ENCODE results near the gene NABP2. TPM values are rescaled to one million over a fixed set of nuclear protein-coding genes. Genes with fewer than 3 reads are reported as not detected.
A peak's percentile ranks its signal among the peaks of the same experiment; 100 is the strongest.
"Not testable (repeated sequence)": the region's sequence is repeated elsewhere in the genome, so short reads cannot be mapped to it uniquely, and the experiment has no call there.

The NABP2 gene
- polyA plus RNA-seq, 3 donors, result 2.7 to 10.1 (median 3.2) TPM

DNA sequence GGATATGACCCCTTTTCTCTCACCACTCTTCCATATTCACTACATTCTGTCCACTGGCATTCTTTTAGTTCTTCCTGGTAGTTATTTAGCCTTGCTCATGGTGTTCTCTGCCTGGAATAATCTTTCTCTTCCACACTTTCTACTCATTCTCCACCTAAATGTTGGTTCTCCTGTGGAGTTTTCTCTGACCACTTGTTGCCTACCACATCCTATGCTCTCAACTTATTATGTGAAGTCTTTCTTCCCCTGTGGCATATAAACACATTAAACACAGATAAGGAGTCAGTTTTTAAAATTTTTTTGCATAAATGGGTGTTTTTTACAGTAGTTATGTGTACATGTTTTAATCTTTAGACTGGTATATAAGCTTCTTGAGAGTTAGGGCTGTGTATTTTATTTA lies 31.6 kb upstream of the NABP2 start:
- Histone ChIP-seq H3K4me3 (replicated peaks in 1 of 3; ENCODE audit: low read depth in 2 of 3, low read length in 3 of 3) (no peak overlapping the region), H3K4me1 (ENCODE audit: control insufficient read depth in 1 of 2, insufficient read depth in 2 of 2, low read length in 2 of 2) (peaks cover 23 to 27% of the 10 kb centered on the region in 2 donors), H3K9me3 (replicated peaks in 1 of 2; ENCODE audit: control insufficient read depth in 1 of 2, insufficient read depth in 1 of 2, low read length in 2 of 2) (no peaks in the 10 kb centered on the region), H4K20me1 (ENCODE audit: insufficient read depth, low read length) (peaks cover 6% of the 10 kb centered on the region), H3K27ac (ENCODE audit: low read depth in 1 of 2, low read length in 2 of 2) (no peak overlapping the region), H3K79me2 (ENCODE audit: insufficient read depth, low read length) (peaks cover 16% of the 10 kb centered on the region), H2AFZ (ENCODE audit: insufficient read depth, low read depth, low read length, poor library complexity, severe bottlenecking) (peak overlapping the region; percentile 18), H3K4me2 (replicated peaks; ENCODE audit: extremely low read depth, low read length, poor library complexity, severe bottlenecking) (no peak overlapping the region), H3K27me3 (ENCODE audit: control insufficient read depth in 2 of 2, insufficient read depth in 2 of 2, low read length in 2 of 2) (no peaks in the 10 kb centered on the region), H3K9ac (ENCODE audit: insufficient read depth, low read length, poor library complexity, severe bottlenecking) (no peak overlapping the region), H3K36me3 (replicated peaks in 1 of 2; ENCODE audit: control insufficient read depth in 1 of 2, insufficient read depth in 2 of 2, low read length in 2 of 2) (no peaks in the 10 kb centered on the region)
- intact Hi-C loops (cut with micrococcal nuclease), result loop anchor here (10.0 kb wide), 2 partner anchors 62 to 272 kb away; partner anchors contain the start of genes SPRYD4 (in 2 of the 2) and ANKRD52 (in 1 of the 2)
- H3K27me3 Mint-ChIP-seq (ENCODE audit: low read depth in 3 of 3), result no peaks in the 10 kb centered on the region
- H3K9me3 Mint-ChIP-seq, result no peaks in the 10 kb centered on the region
- no peak overlapping the region for H3K27ac Mint-ChIP-seq
- TF ChIP-seq CTCF (IDR thresholded peaks at IDR 0.05), result no peak
- H3K4me1 Mint-ChIP-seq, result peaks cover 32% of the 10 kb centered on the region
- DNase-seq, result no peak
- H3K4me3 Mint-ChIP-seq, result no peak overlapping the region
- H3K36me3 Mint-ChIP-seq, result no peaks in the 10 kb centered on the region

DNA sequence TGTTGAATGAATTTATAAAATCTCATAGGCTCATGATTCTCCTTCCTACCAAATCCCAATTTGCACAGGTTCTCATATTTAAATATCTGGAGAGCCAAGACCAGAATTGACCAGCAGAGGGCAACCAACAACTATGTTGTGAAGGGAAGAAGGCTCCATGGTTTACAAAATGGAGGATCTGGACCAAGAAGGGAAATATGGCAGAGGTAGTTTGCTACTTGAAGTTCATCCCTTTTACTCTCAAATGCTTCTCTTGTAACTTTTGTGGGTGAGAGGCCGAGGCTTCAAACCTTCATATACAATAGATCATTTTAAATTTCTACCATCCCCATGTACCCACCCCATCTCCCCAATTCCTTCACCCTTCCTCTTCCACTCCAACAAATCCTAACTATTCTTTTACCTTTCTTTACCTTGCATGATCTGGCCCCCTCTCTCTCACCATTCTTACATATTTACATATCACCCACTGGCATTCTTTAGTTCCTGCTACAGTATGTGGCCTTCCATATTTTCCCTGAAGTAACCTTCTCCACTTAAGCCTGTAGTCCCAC lies 31.0 kb upstream of the NABP2 start:
- intact Hi-C loops (cut with micrococcal nuclease), result loop anchor here (10.0 kb wide), 2 partner anchors 62 to 272 kb away; partner anchors contain the start of genes SPRYD4 (in 2 of the 2) and ANKRD52 (in 1 of the 2)
- peaks cover 11% of the 10 kb centered on the region for H3K79me2 ChIP-seq (ENCODE audit: insufficient read depth, low read length)
- Mint-ChIP-seq H3K36me3 (no peaks in the 10 kb centered on the region), H3K27ac (peak overlapping the region in 5 of 7 donors; percentile 6 to 78 (median 29)), H3K4me3 (no peak overlapping the region), H3K4me1 (peaks cover 26% of the 10 kb centered on the region), H3K9me3 (no peaks in the 10 kb centered on the region), H3K27me3 (ENCODE audit: low read depth in 3 of 3) (no peaks in the 10 kb centered on the region)
- H2AFZ ChIP-seq (ENCODE audit: insufficient read depth, low read depth, low read length, poor library complexity, severe bottlenecking), result peak overlapping the region; percentile 88
- H3K9me3 ChIP-seq (replicated peaks in 1 of 2; ENCODE audit: control insufficient read depth in 1 of 2, insufficient read depth in 1 of 2, low read length in 2 of 2), result no peaks in the 10 kb centered on the region
- H3K36me3 ChIP-seq (replicated peaks in 1 of 2; ENCODE audit: control insufficient read depth in 1 of 2, insufficient read depth in 2 of 2, low read length in 2 of 2), result no peaks in the 10 kb centered on the region
- WGBS (ENCODE audit: insufficient coverage), result 80% methylated on average over 1 of the region's 1 CpG
- peaks cover 18 to 22% of the 10 kb centered on the region in 2 donors for H3K4me1 ChIP-seq (ENCODE audit: control insufficient read depth in 1 of 2, insufficient read depth in 2 of 2, low read length in 2 of 2)
- no peak overlapping the region for H3K9ac ChIP-seq (ENCODE audit: insufficient read depth, low read length, poor library complexity, severe bottlenecking)
- no peak overlapping the region for H3K4me2 ChIP-seq (replicated peaks; ENCODE audit: extremely low read depth, low read length, poor library complexity, severe bottlenecking)
- peak; percentile 78 for TF ChIP-seq CTCF (IDR thresholded peaks at IDR 0.05)
- no peaks in the 10 kb centered on the region for H3K27me3 ChIP-seq (ENCODE audit: control insufficient read depth in 2 of 2, insufficient read depth in 2 of 2, low read length in 2 of 2)
- peaks cover 1% of the 10 kb centered on the region for H4K20me1 ChIP-seq (ENCODE audit: insufficient read depth, low read length)
- no peak overlapping the region for H3K4me3 ChIP-seq (replicated peaks in 1 of 3; ENCODE audit: low read depth in 2 of 3, low read length in 3 of 3)
- H3K27ac ChIP-seq (ENCODE audit: low read depth in 1 of 2, low read length in 2 of 2), result no peak overlapping the region
- DNase-seq, result peak; percentile 70 to 87 (median 79)

GRCh38 chr12:56196818-56197550 lies 27.2 kb upstream of the NABP2 start:
- H3K4me2 ChIP-seq (replicated peaks; ENCODE audit: extremely low read depth, low read length, poor library complexity, severe bottlenecking); H3K27me3 ChIP-seq (ENCODE audit: control insufficient read depth in 2 of 2, insufficient read depth in 2 of 2, low read length in 2 of 2); H3K27ac ChIP-seq (ENCODE audit: low read depth in 1 of 2, low read length in 2 of 2); H3K36me3 Mint-ChIP-seq; H3K79me2 ChIP-seq (ENCODE audit: insufficient read depth, low read length); H3K9ac ChIP-seq (ENCODE audit: insufficient read depth, low read length, poor library complexity, severe bottlenecking); H3K4me3 ChIP-seq (replicated peaks in 1 of 3; ENCODE audit: low read depth in 2 of 3, low read length in 3 of 3); H3K4me1 Mint-ChIP-seq; H4K20me1 ChIP-seq (ENCODE audit: insufficient read depth, low read length); H3K27me3 Mint-ChIP-seq (ENCODE audit: low read depth in 3 of 3); H3K9me3 ChIP-seq (replicated peaks in 1 of 2; ENCODE audit: control insufficient read depth in 1 of 2, insufficient read depth in 1 of 2, low read length in 2 of 2); H3K27ac Mint-ChIP-seq; H3K4me1 ChIP-seq (ENCODE audit: control insufficient read depth in 1 of 2, insufficient read depth in 2 of 2, low read length in 2 of 2); DNase-seq; H3K9me3 Mint-ChIP-seq; H2AFZ ChIP-seq (ENCODE audit: insufficient read depth, low read depth, low read length, poor library complexity, severe bottlenecking); H3K4me3 Mint-ChIP-seq; H3K36me3 ChIP-seq (replicated peaks in 1 of 2; ENCODE audit: control insufficient read depth in 1 of 2, insufficient read depth in 2 of 2, low read length in 2 of 2): not testable (repeated sequence)
- intact Hi-C loops (cut with micrococcal nuclease), result loop anchor here (10.0 kb wide), 2 partner anchors 58 to 268 kb away; partner anchors contain the start of genes SPRYD4 (in 2 of the 2) and ANKRD52 (in 1 of the 2)
- 94% methylated on average over 6 of the region's 11 CpGs for whole genome bisulfite sequencing (ENCODE audit: insufficient coverage)

Measured in CD14-positive monocyte (primary cell).